HG02981 (cell line): ENCODE data around the gene ADAMTS17.

Source experiments
- ATAC-seq: cut with Tn5 transposase; IDR thresholded peaks from one replicate; pipeline ENCODE4 v1.9.1; 2021; ENCODE audit warnings: mild to moderate bottlenecking, moderate library complexity; ENCODE audit not compliant: unreplicated experiment

The ADAMTS17 gene

DNA sequence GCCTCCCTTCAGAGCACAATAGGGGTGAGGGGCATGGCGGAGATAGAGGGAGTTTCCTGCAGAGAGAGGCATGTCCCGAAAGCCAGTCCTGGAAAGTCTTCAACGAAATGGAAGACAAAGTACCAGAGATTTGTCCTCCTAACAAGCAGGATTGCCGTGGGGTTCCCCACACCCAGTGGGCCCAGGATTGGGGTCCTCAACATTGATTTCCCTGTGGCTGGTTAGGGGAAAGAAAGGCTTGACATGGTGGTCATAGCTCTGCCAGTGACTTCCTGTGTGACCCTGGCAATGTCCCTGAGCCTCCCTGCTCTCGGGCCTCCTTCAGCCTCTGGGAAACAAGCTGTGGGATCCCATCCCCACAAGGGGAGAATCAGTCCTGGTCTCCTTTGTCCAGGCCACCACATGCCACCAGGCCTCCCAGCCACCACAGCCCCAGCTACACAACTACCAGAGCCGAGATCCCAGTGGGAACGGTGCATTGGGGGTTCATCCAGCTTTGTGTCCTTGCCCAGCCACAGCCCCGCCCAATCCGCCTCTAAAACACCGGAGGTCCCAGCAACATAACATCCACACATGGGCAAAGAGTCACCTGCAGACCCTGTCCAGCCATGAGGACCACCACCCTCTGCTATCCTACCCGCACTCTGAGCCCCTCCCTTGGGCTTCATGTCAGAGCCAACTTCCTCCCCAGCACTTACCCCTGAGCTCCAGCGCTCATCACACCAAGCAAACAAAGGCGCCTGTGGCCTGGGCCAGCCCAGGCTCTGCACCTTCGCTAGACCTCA is 63.0 kb downstream of the ADAMTS17 start:
- ATAC-seq, result no peak

DNA sequence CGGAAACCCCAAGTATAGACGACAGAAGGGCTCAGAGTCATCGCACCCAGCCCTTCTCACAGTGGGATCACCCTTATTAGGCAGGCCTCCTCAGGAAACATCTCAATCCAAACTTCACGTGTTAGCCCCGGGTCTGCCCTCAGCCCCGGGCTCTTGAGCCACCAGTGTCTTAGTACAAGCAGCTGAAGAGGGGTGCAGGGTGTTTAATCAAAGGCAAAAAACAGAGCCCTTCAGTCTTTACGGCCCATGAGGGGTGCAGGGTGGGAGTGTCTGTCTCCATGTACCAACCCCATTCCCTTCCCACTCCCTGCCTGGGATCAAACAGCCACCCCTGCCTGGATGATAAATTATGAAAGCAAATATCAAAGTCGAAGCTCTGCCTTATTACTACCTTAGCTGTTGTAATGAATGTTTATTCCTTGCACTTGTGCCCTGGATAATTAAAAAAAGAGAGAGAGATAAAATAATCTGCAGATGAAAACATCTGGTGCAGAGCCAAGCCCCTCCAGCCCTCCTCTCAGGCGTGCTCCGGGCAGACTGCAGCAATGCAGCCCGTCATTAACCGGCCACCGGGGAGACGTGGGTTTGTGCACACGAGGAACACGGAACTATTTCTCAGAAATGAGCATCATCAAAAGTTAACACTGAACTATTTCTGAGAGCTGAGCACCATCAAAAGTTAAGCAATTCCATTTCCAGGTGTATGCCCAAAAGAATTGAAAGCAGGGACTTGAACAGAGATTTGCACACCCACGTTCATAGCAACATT is 64.5 kb downstream of the ADAMTS17 start:
- ATAC-seq, result no peak

GRCh38 chr15:100276506-100276905 is 65.3 kb downstream of the ADAMTS17 start:
- no peak for ATAC-seq

GRCh38 chr15:100275641-100276040 is 66.1 kb downstream of the ADAMTS17 start:
- no peak for ATAC-seq

DNA sequence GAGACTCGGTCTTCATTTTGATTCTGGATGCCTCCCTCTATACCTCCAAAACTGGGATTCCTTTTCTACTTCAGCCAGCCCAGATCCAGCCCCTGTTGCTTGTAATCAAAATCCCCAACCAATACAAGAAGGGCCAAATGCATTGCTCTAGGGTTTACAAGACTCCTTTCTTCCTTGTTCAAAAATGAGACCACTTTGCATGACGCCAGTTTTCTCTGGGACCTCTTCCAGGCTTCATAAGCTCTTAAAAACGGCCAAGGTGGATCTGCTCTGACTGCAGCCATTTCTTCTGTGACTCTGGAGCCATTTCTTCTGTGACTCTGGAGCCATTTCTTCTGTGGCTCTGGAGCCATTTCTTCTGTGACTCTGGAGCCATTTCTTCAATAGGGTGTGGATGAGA is 71.9 kb downstream of the ADAMTS17 start:
- no peak for ATAC-seq

- no peak for ATAC-seq
Observed at GRCh38 chr15:100266166-100266565, 75.6 kb downstream of the ADAMTS17 start.

- ATAC-seq, result no peak
Observed at GRCh38 chr15:100265641-100266035, 76.1 kb downstream of the ADAMTS17 start.

GRCh38 chr15:100264994-100265640 is 76.7 kb downstream of the ADAMTS17 start:
- ATAC-seq, result no peak

- ATAC-seq, result no peak
Observed at GRCh38 chr15:100263721-100264455, 77.9 kb downstream of the ADAMTS17 start.

- no peak for ATAC-seq
Observed at GRCh38 chr15:100263031-100263430, 78.7 kb downstream of the ADAMTS17 start.

GRCh38 chr15:100261302-100262240 is 80.2 kb downstream of the ADAMTS17 start:
- ATAC-seq, result no peak

GRCh38 chr15:100259266-100259665 is 82.5 kb downstream of the ADAMTS17 start:
- no peak for ATAC-seq

DNA sequence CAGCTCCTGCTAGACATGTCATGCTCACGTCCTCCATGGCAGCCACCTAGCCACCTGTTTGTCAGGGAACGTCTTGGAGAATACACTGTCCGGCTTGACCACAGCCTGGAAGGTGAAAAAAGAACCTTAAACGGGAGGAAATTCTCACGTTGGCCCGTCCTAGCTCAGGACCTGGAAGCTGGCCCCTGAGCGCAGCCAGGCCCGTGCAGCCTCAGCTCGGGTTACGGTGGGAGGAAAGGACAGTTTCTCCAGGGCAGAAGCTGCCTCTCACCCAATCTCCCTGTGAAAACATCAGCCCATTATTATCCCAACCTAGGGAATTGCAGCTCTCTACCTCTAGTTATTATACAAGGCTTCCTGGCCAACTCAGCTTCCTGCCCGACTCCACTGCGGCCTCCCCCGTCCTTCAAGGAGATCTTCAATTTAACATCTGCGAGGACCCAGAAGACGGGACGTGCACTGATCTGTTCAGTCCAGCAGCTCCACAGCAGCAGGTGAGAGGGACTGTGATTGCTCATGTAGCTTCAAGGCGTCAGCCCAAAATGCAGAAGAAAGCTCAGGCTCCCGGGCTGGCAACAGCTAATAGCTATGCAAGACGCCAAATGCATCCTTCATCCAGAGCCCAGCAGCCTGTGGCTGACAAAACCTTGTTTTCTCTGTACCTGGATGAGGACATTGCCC is 84.7 kb downstream of the ADAMTS17 start:
- ATAC-seq, result no peak

DNA sequence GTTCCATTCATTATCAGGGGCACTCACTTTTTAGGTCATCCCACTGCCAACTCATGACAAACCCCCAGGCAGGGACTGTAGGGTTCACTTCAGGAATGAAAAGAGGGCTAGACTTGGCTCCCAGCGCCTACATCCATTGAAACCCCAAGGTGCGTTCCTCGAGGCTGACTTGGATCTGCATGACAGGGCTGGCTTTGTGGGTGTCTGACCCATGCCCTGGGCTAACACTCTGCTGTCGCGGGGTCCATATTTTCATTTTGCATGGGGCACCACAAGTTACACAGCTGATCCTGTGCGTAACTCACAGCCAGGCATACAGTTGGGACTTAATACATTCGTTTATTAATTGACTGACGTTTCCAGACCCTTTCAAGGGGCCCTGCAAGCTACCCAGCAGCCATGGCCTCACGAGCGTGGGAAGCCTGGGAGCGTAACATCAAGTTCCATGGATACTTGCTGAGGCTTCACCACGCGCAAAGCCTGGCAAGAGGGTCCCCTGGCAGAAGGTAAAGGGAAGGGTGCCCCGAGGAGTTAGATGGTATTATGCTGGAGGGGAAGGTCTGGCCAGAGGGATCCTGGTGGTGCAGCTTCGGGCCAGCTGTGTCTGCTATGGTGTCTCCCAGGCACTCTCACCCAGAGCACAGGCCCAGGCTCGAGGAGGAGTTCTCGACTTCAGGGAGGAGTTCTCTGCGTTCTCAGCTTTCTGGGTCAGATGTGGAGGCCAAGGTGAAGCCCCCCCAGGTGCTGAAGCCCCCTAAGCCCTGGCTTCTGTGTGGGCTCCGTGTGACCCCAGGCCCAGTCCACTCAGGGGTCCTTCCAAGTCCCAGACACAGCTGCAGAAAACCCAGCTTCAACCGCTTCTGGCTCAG is 85.4 kb downstream of the ADAMTS17 start:
- no peak for ATAC-seq

DNA sequence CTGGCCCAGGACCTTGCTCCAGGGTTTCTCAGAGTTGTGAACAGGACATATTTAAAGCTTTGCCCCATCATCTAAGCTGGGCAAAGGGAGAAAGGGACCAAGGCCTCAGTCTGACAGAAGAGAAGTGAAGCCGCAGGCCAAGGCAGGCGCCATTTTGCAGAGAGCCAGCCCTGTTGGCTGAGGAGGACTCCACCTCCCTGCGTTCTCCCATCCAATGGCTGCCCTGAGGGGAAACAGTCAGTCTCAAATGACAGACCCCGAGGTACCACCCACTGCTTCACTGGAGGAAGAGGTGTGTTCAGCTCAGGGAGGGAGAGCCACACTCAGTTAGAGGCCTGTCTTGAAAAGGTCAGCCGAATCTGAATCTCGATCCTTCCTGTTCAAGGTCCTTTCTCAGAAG is 86.1 kb downstream of the ADAMTS17 start:
- no peak for ATAC-seq

- ATAC-seq, result no peak
Observed at GRCh38 chr15:100254691-100255090, 87.1 kb downstream of the ADAMTS17 start.

GRCh38 chr15:100254285-100254684 is 87.5 kb downstream of the ADAMTS17 start:
- no peak for ATAC-seq

- ATAC-seq, result no peak
Observed at GRCh38 chr15:100253640-100254039, 88.1 kb downstream of the ADAMTS17 start.
